KMS-11 (cell line): ENCODE results near the gene UBE4A.

Experiments
- H2AFZ ChIP-seq: fragments of 200-600 bp; sonication (generic); 2 replicates; pipeline ENCODE4 v1.6.1; 2016; ENCODE audit warnings: antibody characterized with exemption, mixed run types, low read depth
- H3K27ac ChIP-seq: fragments of 200-600 bp; sonication (generic); 2 replicates; pipeline ENCODE4 v1.6.1; 2016; ENCODE audit warnings: mild to moderate bottlenecking, mixed run types
- H3K27me3 ChIP-seq: fragments of 200-600 bp; sonication (generic); 2 replicates; pipeline ENCODE4 v1.6.1; 2017; ENCODE audit warnings: mild to moderate bottlenecking, low read depth, mixed run types, moderate library complexity; ENCODE audit not compliant: insufficient read depth
- H3K36me3 ChIP-seq: fragments of 200-600 bp; sonication (generic); 2 replicates; pipeline ENCODE4 v1.6.1; 2017; ENCODE audit warnings: mild to moderate bottlenecking, mixed run types; ENCODE audit not compliant: insufficient read depth
- H3K4me1 ChIP-seq: fragments of 200-600 bp; sonication (generic); 2 replicates; pipeline ENCODE4 v1.6.1; 2016; ENCODE audit warnings: mild to moderate bottlenecking, low read depth, mixed run types; ENCODE audit not compliant: poor library complexity, severe bottlenecking
- H3K4me2 ChIP-seq: fragments of 200-600 bp; sonication (generic); 2 replicates; pipeline ENCODE4 v1.7.0; 2016; ENCODE audit warnings: mild to moderate bottlenecking, mixed run types
- H3K4me3 ChIP-seq: fragments of 200-600 bp; sonication (generic); IDR thresholded peaks from 2 replicates; pipeline ENCODE4 v1.6.1; 2017; ENCODE audit warnings: low read depth, low read length, mixed read lengths; ENCODE audit not compliant: insufficient read depth
- H3K79me2 ChIP-seq: fragments of 200-600 bp; sonication (generic); 2 replicates; pipeline ENCODE4 v1.6.1; 2016; ENCODE audit warnings: low read depth, mixed run types; ENCODE audit not compliant: insufficient read depth
- H3K9ac ChIP-seq: fragments of 200-600 bp; sonication (generic); 2 replicates; pipeline ENCODE4 v1.6.1; 2016; ENCODE audit warnings: mild to moderate bottlenecking, mixed run types
- H4K20me1 ChIP-seq: fragments of 200-600 bp; sonication (generic); 2 replicates; pipeline ENCODE4 v1.6.1; 2016; ENCODE audit warnings: mild to moderate bottlenecking, mixed run types; ENCODE audit not compliant: insufficient read depth
- TF ChIP-seq, protein P1 (sequence below): fragments of 200-600 bp; sonication (generic); conservative IDR thresholded peaks from 2 replicates; pipeline ENCODE4 v1.6.1; 2017; ENCODE audit warnings: low read depth, mild to moderate bottlenecking, antibody characterized with exemption, low read length, moderate library complexity, mixed read lengths

UBE4A gene

GRCh38 chr11:118406599-118407166 is 47.3 kb downstream of the UBE4A start:
- H3K4me1 ChIP-seq = peaks cover 22% of the 10 kb centered on the region
- H4K20me1 ChIP-seq = no peaks in the 10 kb centered on the region
- H3K9ac ChIP-seq = no peak overlapping the region
- H3K4me3 ChIP-seq = no peak overlapping the region
- H3K79me2 ChIP-seq = peaks cover 56% of the 10 kb centered on the region
- no peaks in the 10 kb centered on the region for H3K27me3 ChIP-seq
- H2AFZ ChIP-seq = no peak overlapping the region
- TF ChIP-seq, protein P1, sequence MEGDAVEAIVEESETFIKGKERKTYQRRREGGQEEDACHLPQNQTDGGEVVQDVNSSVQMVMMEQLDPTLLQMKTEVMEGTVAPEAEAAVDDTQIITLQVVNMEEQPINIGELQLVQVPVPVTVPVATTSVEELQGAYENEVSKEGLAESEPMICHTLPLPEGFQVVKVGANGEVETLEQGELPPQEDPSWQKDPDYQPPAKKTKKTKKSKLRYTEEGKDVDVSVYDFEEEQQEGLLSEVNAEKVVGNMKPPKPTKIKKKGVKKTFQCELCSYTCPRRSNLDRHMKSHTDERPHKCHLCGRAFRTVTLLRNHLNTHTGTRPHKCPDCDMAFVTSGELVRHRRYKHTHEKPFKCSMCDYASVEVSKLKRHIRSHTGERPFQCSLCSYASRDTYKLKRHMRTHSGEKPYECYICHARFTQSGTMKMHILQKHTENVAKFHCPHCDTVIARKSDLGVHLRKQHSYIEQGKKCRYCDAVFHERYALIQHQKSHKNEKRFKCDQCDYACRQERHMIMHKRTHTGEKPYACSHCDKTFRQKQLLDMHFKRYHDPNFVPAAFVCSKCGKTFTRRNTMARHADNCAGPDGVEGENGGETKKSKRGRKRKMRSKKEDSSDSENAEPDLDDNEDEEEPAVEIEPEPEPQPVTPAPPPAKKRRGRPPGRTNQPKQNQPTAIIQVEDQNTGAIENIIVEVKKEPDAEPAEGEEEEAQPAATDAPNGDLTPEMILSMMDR = no peak
- H3K27ac ChIP-seq = no peak overlapping the region
- no peak overlapping the region for H3K4me2 ChIP-seq
- 0 out of 2 replicates have a peak, but pooled peaks cover 3% of the 10 kb centered on the region for H3K36me3 ChIP-seq

GRCh38 chr11:118410055-118410745 is 50.8 kb downstream of the UBE4A start:
- H2AFZ ChIP-seq = no peak overlapping the region
- no peak overlapping the region for H3K27ac ChIP-seq
- no peaks in the 10 kb centered on the region for H3K27me3 ChIP-seq
- H4K20me1 ChIP-seq = no peaks in the 10 kb centered on the region
- no peak overlapping the region for H3K4me3 ChIP-seq
- no peak overlapping the region for H3K9ac ChIP-seq
- TF ChIP-seq, protein P1 = no peak
- peaks cover 4% of the 10 kb centered on the region for H3K4me1 ChIP-seq
- H3K4me2 ChIP-seq = no peak overlapping the region
- 0 out of 2 replicates have a peak, but pooled peaks cover 3% of the 10 kb centered on the region for H3K36me3 ChIP-seq
- peaks cover 23% of the 10 kb centered on the region; the same call in 1 of the 2 replicates for H3K79me2 ChIP-seq

- H3K9ac ChIP-seq = no peak overlapping the region
- H3K36me3 ChIP-seq = 0 out of 2 replicates have a peak, but pooled peaks cover 3% of the 10 kb centered on the region
- H3K27ac ChIP-seq = no peak overlapping the region
- TF ChIP-seq, protein P1 = no peak
- no peaks in the 10 kb centered on the region for H4K20me1 ChIP-seq
- H3K79me2 ChIP-seq = peaks cover 10% of the 10 kb centered on the region; the same call in 1 of the 2 replicates
- no peak overlapping the region for H2AFZ ChIP-seq
- H3K4me1 ChIP-seq = peaks cover 9% of the 10 kb centered on the region
- no peaks in the 10 kb centered on the region for H3K27me3 ChIP-seq
- no peak overlapping the region for H3K4me3 ChIP-seq
- H3K4me2 ChIP-seq = no peak overlapping the region
Measured at GRCh38 chr11:118411530-118411929, 52.1 kb downstream of the UBE4A start.

- Histone ChIP-seq H2AFZ (no peak overlapping the region), H3K4me3 (no peak overlapping the region), H3K79me2 (no peaks in the 10 kb centered on the region), H3K9ac (no peak overlapping the region), H3K4me1 (peaks cover 9% of the 10 kb centered on the region), H3K27ac (no peak overlapping the region), H4K20me1 (no peaks in the 10 kb centered on the region), H3K27me3 (no peaks in the 10 kb centered on the region), H3K36me3 (0 out of 2 replicates have a peak, but pooled peaks cover 3% of the 10 kb centered on the region), H3K4me2 (no peak overlapping the region)
- TF ChIP-seq, protein P1 = no peak
Measured at GRCh38 chr11:118412921-118413320, 53.5 kb downstream of the UBE4A start.
